Suprapubic skin (tissue), 4 donors: ENCODE data around the gene PUS3. TPM values are rescaled to one million over a fixed set of nuclear protein-coding genes. Genes with fewer than 3 reads are reported as not detected.
A peak's percentile ranks its signal among the peaks of the same experiment; 100 is the strongest.

Source experiments
- DNase-seq, 2 donors: peaks; one replicate each; pipeline ENCODE4 v3.0.0-alpha.2; 2019; ENCODE audit warnings: low spot score in 2 of 2
- H3K27ac ChIP-seq: fragments of 200-600 bp; sonication (generic); one replicate; pipeline ENCODE4 v1.5.1; 2019
- H3K27me3 ChIP-seq: fragments of 200-600 bp; sonication (generic); one replicate; pipeline ENCODE4 v1.5.1; 2019
- H3K36me3 ChIP-seq: fragments of 200-600 bp; sonication (generic); one replicate; pipeline ENCODE4 v1.5.1; 2019
- H3K4me1 ChIP-seq: fragments of 200-600 bp; sonication (generic); one replicate; pipeline ENCODE4 v1.5.1; 2019
- H3K4me3 ChIP-seq: fragments of 200-600 bp; sonication (generic); one replicate; pipeline ENCODE4 v1.5.1; 2019; ENCODE audit warnings: mild to moderate bottlenecking
- H3K9me3 ChIP-seq: fragments of 200-600 bp; sonication (generic); one replicate; pipeline ENCODE4 v1.5.1; 2019
- CTCF ChIP-seq, 2 donors: fragments of 200-600 bp in 1 of 2; fragments of 450-650 bp in 1 of 2; sonication (generic) in 1 of 2; IDR thresholded peaks; one replicate each; pipeline ENCODE4 v1.5.1; 2016 to 2019; ENCODE audit warnings: antibody characterized with exemption in 2 of 2, mild to moderate bottlenecking in 1 of 2, moderate library complexity in 1 of 2
- EP300 ChIP-seq: sonication (generic); formaldehyde crosslinking; IDR thresholded peaks from one replicate; pipeline ENCODE4 v1.6.1; 2017; ENCODE audit warnings: antibody characterized with exemption
- POLR2A ChIP-seq, 2 donors: fragments of 450-650 bp; IDR thresholded peaks; one replicate each; pipeline ENCODE4 v1.6.1; 2017; ENCODE audit warnings: antibody characterized with exemption in 2 of 2, mild to moderate bottlenecking in 2 of 2, moderate library complexity in 2 of 2
- POLR2AphosphoS5 ChIP-seq, 3 donors: sonication (generic); formaldehyde crosslinking; IDR thresholded peaks; one replicate each; pipeline ENCODE4 v1.6.1; 2017; ENCODE audit warnings: antibody characterized with exemption in 3 of 3
- WGBS: methylation state at CpG from one replicate; pipeline ENCODE4 v1.1.5; 2018; 5-methylcytosine and 5-hydroxymethylcytosine counted together
- total RNA-seq, 4 donors: library from RNA; depleted of rRNA; stranded (reverse); fragments of >200 nt; gene quantifications; one replicate each; pipeline ENCODE4 v1.1.0, GENCODE V29; 2016

The PUS3 gene
- total RNA-seq = 10 to 100 TPM in 2 of 4 donors, 1 to 10 TPM in 2; 6.0 to 14.9 (median 10.6) TPM

DNA sequence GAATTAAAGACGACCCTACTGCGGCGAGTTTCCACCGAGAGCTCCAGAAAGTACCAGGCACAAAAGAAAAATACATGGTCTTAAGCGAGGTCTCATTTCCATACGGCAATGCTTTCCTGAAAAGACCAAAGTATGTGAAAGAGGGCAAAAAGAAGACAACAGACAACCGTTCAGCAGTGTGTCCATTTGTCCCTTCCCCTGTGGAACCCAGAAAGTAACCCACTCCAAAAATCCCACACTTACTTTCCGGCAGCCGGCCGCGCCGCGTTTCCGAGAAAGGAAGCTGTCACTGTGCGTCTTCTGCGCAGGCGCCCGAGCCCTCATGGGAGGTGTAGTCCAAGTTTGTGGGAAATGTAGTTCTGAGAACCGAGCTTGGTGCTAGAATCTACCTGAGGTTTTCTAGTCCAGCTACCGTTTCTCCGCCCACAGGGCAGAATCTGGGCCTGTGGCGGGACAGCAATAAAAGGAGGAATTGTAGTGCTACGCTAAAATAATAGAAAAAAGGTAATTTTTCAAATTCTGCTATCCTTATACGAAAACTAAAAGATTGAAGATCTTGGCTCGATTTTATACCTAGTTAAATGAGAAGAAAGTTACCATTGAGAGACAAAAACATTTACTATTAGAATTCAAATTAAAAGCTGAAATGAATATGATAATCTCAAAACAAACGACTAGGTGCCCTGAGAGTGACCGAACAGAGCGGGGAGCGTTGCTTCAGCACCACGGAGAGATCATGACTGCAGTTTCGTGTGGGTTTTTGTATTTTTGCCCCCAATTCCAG lies at the start of gene PUS3:
Gene PUS3, minus strand, starts transcription at position 280 of the 784 bp plus-strand sequence. CDS start 6,922 bp downstream, outside the sequence.
- peaks cover 29% of the 10 kb centered on the region for H3K27me3 ChIP-seq
- H3K4me1 ChIP-seq = peaks cover 25% of the 10 kb centered on the region
- DNase-seq = peak; percentile 93 to 95
- peaks cover 10% of the 10 kb centered on the region for H3K36me3 ChIP-seq
- no peaks in the 10 kb centered on the region for H3K9me3 ChIP-seq
- TF ChIP-seq POLR2A (IDR thresholded peaks at IDR 0.05) (no peak), POLR2AphosphoS5 (IDR thresholded peaks at IDR 0.05) (no peak), CTCF (IDR thresholded peaks at IDR 0.05) (no peak), EP300 (no peak)
- WGBS = 2% methylated on average over 31 of the region's 31 CpGs
- peak within 1 kb of the TSS; percentile 56 for H3K4me3 ChIP-seq
- H3K27ac ChIP-seq = peak within 1 kb of the TSS; percentile 16

GRCh38 chr11:125952559-125952958 lies 49.6 kb upstream of the PUS3 start:
- Histone ChIP-seq H3K27me3 (no peaks in the 10 kb centered on the region), H3K36me3 (no peaks in the 10 kb centered on the region), H3K4me1 (peaks cover 48% of the 10 kb centered on the region), H3K4me3 (peak overlapping the region; percentile 36), H3K27ac (peak overlapping the region; percentile 63), H3K9me3 (no peaks in the 10 kb centered on the region)
- 48% methylated on average over 2 of the region's 2 CpGs for WGBS
- TF ChIP-seq EP300 (no peak), POLR2AphosphoS5 (IDR thresholded peaks at IDR 0.05) (no peak), POLR2A (IDR thresholded peaks at IDR 0.05) (no peak), CTCF (IDR thresholded peaks at IDR 0.05) (no peak)
- no peak for DNase-seq

GRCh38 chr11:125951731-125952130 lies 48.7 kb upstream of the PUS3 start:
- no peak for DNase-seq
- Histone ChIP-seq H3K36me3 (no peaks in the 10 kb centered on the region), H3K27me3 (no peaks in the 10 kb centered on the region), H3K4me1 (peaks cover 39% of the 10 kb centered on the region), H3K4me3 (no peak overlapping the region), H3K27ac (peak overlapping the region; percentile 63), H3K9me3 (no peaks in the 10 kb centered on the region)
- WGBS = 57% methylated on average over 6 of the region's 11 CpGs
- TF ChIP-seq EP300 = no peak
- TF ChIP-seq POLR2AphosphoS5 (IDR thresholded peaks at IDR 0.05) = no peak
- no peak for TF ChIP-seq CTCF (IDR thresholded peaks at IDR 0.05)
- TF ChIP-seq POLR2A (IDR thresholded peaks at IDR 0.05) = no peak

DNA sequence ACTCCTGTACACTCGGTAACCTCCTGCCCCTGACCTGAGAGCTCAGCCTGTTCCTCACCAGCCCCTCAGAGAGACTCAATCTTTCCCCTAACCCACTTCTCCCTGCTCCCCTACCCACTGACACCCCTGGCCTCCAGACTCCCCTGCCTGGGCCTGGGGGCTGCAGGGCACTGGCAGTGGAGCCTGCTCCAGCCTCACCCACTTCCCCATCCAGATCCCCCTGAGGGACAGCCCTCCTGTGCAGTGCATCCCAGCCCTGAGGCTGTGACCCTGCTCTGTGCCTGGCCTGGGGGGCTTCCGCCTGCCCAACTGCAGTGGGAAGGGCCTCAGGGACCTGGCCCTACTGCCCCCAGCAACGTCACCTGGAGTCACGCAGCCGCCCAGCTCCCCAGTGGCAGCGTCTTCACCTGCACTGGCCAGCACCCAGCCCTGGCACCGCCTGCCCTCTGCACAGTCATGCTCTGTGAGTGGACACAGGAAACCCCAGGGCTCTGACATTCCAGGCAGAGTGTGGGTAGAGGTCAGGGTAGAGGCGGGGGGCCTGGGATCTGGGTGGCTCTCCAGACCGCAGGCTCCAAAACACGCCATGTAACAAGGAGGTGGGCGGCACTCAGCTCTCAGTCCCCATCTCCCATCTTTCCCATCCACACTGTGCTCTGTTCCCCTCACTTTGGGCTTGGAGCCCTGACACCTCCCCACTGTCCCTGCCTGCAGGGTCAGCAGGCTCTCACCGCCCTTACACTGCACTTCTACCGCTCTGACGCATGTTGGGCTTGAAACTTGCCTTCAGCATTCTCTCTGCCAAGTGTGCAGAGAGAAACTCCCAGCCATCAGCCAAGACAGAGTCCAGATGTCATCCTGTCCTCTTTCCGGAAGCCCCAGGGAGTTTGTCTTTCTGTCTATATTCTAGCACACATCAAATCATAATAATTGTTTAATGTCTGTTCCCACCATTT lies 48.0 kb upstream of the PUS3 start:
- H3K27ac ChIP-seq = peak overlapping the region; percentile 63

More for the DNA sequence above, 48.0 kb upstream of the PUS3 start:
- H3K36me3 ChIP-seq = no peaks in the 10 kb centered on the region
- no peaks in the 10 kb centered on the region for H3K27me3 ChIP-seq
- 42% methylated on average over 9 of the region's 15 CpGs for WGBS
- TF ChIP-seq CTCF (IDR thresholded peaks at IDR 0.05) (no peak), POLR2AphosphoS5 (IDR thresholded peaks at IDR 0.05) (peak in 1 of 3 donors; percentile 58), EP300 (no peak), POLR2A (IDR thresholded peaks at IDR 0.05) (no peak)
- H3K4me1 ChIP-seq = peaks cover 36% of the 10 kb centered on the region
- no peaks in the 10 kb centered on the region for H3K9me3 ChIP-seq
- no peak for DNase-seq
- no peak overlapping the region for H3K4me3 ChIP-seq
